Measurements from ENCODE around the gene GPR17. TPM values are rescaled to one million over a fixed set of nuclear protein-coding genes. Genes with fewer than 3 reads are reported as not detected.

The GPR17 gene
- total and polyA plus RNA-seq, 4 experiments from 2014 or later: not detected

Other genes with a start within 250 kb of the GPR17 start
- not detected for gene PROC, start 227.7 kb upstream of the GPR17 start, total RNA-seq
- gene PROC, start 227.7 kb upstream of the GPR17 start, polyA plus RNA-seq: not detected
- gene IWS1, start 119.7 kb upstream of the GPR17 start, total RNA-seq: 10 to 100 TPM; 55.2 to 59.7 TPM
- gene IWS1, start 119.7 kb upstream of the GPR17 start, polyA plus RNA-seq: 10 to 100 TPM in 1 of 2 donors, 1 to 10 TPM in 1; 4.4 to 39.6 TPM
- not detected for gene MYO7B, start 110.5 kb upstream of the GPR17 start, total RNA-seq
- gene MYO7B, start 110.5 kb upstream of the GPR17 start, polyA plus RNA-seq: not detected
- gene LIMS2, start 29.4 kb downstream of the GPR17 start, total RNA-seq: 1 to 10 TPM; 8.9 to 9.0 TPM
- 10 to 100 TPM in 1 of 2 donors, 1 to 10 TPM in 1; 6.0 to 15.9 TPM for gene LIMS2, start 29.4 kb downstream of the GPR17 start, polyA plus RNA-seq
- 10 to 100 TPM; 14.4 to 15.4 TPM for gene SFT2D3, start 55.3 kb downstream of the GPR17 start, total RNA-seq
- 1 to 10 TPM; 1.5 TPM for gene SFT2D3, start 55.3 kb downstream of the GPR17 start, polyA plus RNA-seq
- gene WDR33, start 165.0 kb downstream of the GPR17 start, total RNA-seq: 10 to 100 TPM; 84.9 to 86.2 TPM
- gene WDR33, start 165.0 kb downstream of the GPR17 start, polyA plus RNA-seq: 10 to 100 TPM; 19.4 to 55.9 TPM
- 10 to 100 TPM; 29.4 to 30.7 TPM for gene POLR2D, start 212.0 kb downstream of the GPR17 start, total RNA-seq
- 10 to 100 TPM; 33.1 to 44.9 TPM for gene POLR2D, start 212.0 kb downstream of the GPR17 start, polyA plus RNA-seq
- 10 to 100 TPM; 17.4 to 18.7 TPM for gene AMMECR1L, start 239.8 kb downstream of the GPR17 start, total RNA-seq
- 1 to 10 TPM; 3.3 to 9.9 TPM for gene AMMECR1L, start 239.8 kb downstream of the GPR17 start, polyA plus RNA-seq

All from CD4-positive, alpha-beta memory T cell (primary cell).